Measurements from ENCODE around the gene CD96. TPM values are rescaled to one million over a fixed set of nuclear protein-coding genes. Genes with fewer than 3 reads are reported as not detected.

Gene CD96
- total RNA-seq, 1 experiment from 2014 or later = not detected

GRCh38 chr3:111579495-111579894 lies 37.5 kb downstream of the CD96 start:
- no peak overlapping the region for H4K5ac ChIP-seq (ENCODE audit: insufficient read length, low read depth, low read length)
- no peak overlapping the region for H3K56ac ChIP-seq (ENCODE audit: insufficient read length, low read depth, low read length)
- H4K20me1 ChIP-seq (ENCODE audit: control insufficient read depth, insufficient read depth, insufficient read length) = no peaks in the 10 kb centered on the region
- no peaks in the 10 kb centered on the region for H3K79me2 ChIP-seq (ENCODE audit: insufficient read depth, low read length)
- H3K18ac ChIP-seq (ENCODE audit: insufficient read length, low read depth, low read length) = no peak overlapping the region
- H3K9me3 ChIP-seq (ENCODE audit: control insufficient read depth, low read depth, low read length) = no peaks in the 10 kb centered on the region
- H4K91ac ChIP-seq (ENCODE audit: insufficient read length, low read depth, low read length) = no peak overlapping the region
- H4K8ac ChIP-seq (replicated peaks; ENCODE audit: insufficient read length, low read depth, low read length) = no peak overlapping the region
- H3K79me1 ChIP-seq (ENCODE audit: insufficient read depth, low read depth, low read length, poor library complexity, severe bottlenecking) = no peaks in the 10 kb centered on the region
- no peak overlapping the region for H2BK20ac ChIP-seq (ENCODE audit: low read depth, low read length, poor library complexity, severe bottlenecking)
- H3K36me3 Mint-ChIP-seq (ENCODE audit: insufficient read depth in 1 of 3, low read depth in 3 of 3) = peaks cover 0 to 10% (median 7%) of the 10 kb centered on the region in 3 experiments; a peak in 5 of 7 replicates
- no peaks in the 10 kb centered on the region for H3K23me2 ChIP-seq (ENCODE audit: insufficient read length, low read depth, low read length, poor library complexity, severe bottlenecking)
- WGBS (ENCODE audit: extremely low coverage, insufficient read length, low lambda C conversion rate) = no CpG with 5 or more reads among the region's 5 CpGs
- no peak overlapping the region for H3K27ac Mint-ChIP-seq
- no peak overlapping the region for H2BK120ac ChIP-seq (ENCODE audit: low read depth, low read length, poor library complexity, severe bottlenecking)
- H2AFZ ChIP-seq (ENCODE audit: low read length) = no peak overlapping the region
- no peak overlapping the region for H3K4me2 ChIP-seq (ENCODE audit: insufficient read depth, insufficient read length, low read length)
- no peak overlapping the region for H3K4me3 Mint-ChIP-seq
- no peaks in the 10 kb centered on the region for H3K4me1 ChIP-seq (ENCODE audit: insufficient read depth, low read length)
- no peak overlapping the region for H2BK15ac ChIP-seq (ENCODE audit: low read depth, low read length)
- no peak overlapping the region for H2AK5ac ChIP-seq (ENCODE audit: insufficient read length, low read length)
- no peak overlapping the region for H3K4ac ChIP-seq (ENCODE audit: low read depth, low read length)
- H2BK12ac ChIP-seq (ENCODE audit: insufficient read length, low read depth, low read length) = no peak overlapping the region
- no peak overlapping the region for H2BK5ac ChIP-seq (ENCODE audit: insufficient read length, low read length)
- DNase-seq = no peak
- H3K27me3 Mint-ChIP-seq (ENCODE audit: low read depth) = no peaks in the 10 kb centered on the region
- no peak for TF ChIP-seq CTCF (conservative IDR thresholded peaks at IDR 0.05)
- H3K23ac ChIP-seq (ENCODE audit: insufficient read length, low read depth, low read length) = no peak overlapping the region
- no peaks in the 10 kb centered on the region for H3K27me3 ChIP-seq (ENCODE audit: insufficient read depth, low read length)
- H3T11ph ChIP-seq (ENCODE audit: low read length) = no peak overlapping the region
- H3K27ac ChIP-seq (ENCODE audit: insufficient read length, low read depth, low read length) = no peak overlapping the region
- H3K14ac ChIP-seq (ENCODE audit: insufficient read depth, low read length) = no peak overlapping the region
- no peak overlapping the region for H3K9ac ChIP-seq (ENCODE audit: extremely low read depth, insufficient read length, low read length)
- H3K9me3 Mint-ChIP-seq = peaks cover 4 to 12% of the 10 kb centered on the region in 2 experiments
- H3K4me1 Mint-ChIP-seq = 0 out of 4 replicates have a peak, but pooled peaks cover 0 to 3% of the 10 kb centered on the region in 2 experiments
